Muscle of arm (tissue), 12 donors: ENCODE results near the gene RABIF. TPM values are rescaled to one million over a fixed set of nuclear protein-coding genes. Genes with fewer than 3 reads are reported as not detected.
A peak's percentile ranks its signal among the peaks of the same experiment; 100 is the strongest.

Experiments used
- DNase-seq: peaks from one replicate; pipeline ENCODE4 v3.0.0-alpha.2; 2013
- polyA plus RNA-seq, 12 donors: library from polyadenylated mRNA; unstranded; fragments of 120-200 nt; gene quantifications; one replicate each; pipeline ENCODE4 v1.2.1, GENCODE V29; 2013; ENCODE audit not compliant: insufficient read length in 12 of 12

Gene RABIF
- polyA plus RNA-seq, 12 donors = 6.7 to 8.5 (median 7.6) TPM; not detected in 2

GRCh38 chr1:202880961-202881460 lies 7.9 kb downstream of the RABIF start:
- no peak for DNase-seq

- DNase-seq = no peak
Measured at GRCh38 chr1:202880062-202880461, 8.9 kb downstream of the RABIF start.

- no peak for DNase-seq
Measured at GRCh38 chr1:202879128-202879527, 9.8 kb downstream of the RABIF start.

GRCh38 chr1:202873026-202873425 lies 15.9 kb downstream of the RABIF start:
- no peak for DNase-seq

- no peak for DNase-seq
Measured at GRCh38 chr1:202871367-202871766, 17.6 kb downstream of the RABIF start.

GRCh38 chr1:202862679-202863560 lies 26.0 kb downstream of the RABIF start:
- DNase-seq = no peak

GRCh38 chr1:202861420-202862132 lies 27.4 kb downstream of the RABIF start:
- peak; percentile 80 for DNase-seq

- peak; percentile 9 for DNase-seq
Measured at GRCh38 chr1:202860744-202861419, 28.1 kb downstream of the RABIF start.

- no peak for DNase-seq
Measured at GRCh38 chr1:202858789-202859414, 30.0 kb downstream of the RABIF start.

GRCh38 chr1:202858331-202858730 lies 30.6 kb downstream of the RABIF start:
- peak; percentile 13 for DNase-seq

GRCh38 chr1:202857136-202857610 lies 31.8 kb downstream of the RABIF start:
- DNase-seq = no peak

GRCh38 chr1:202856014-202856413 lies 32.9 kb downstream of the RABIF start:
- no peak for DNase-seq

- no peak for DNase-seq
Measured at GRCh38 chr1:202854787-202855186, 34.2 kb downstream of the RABIF start.

GRCh38 chr1:202852163-202852904 lies 36.6 kb downstream of the RABIF start:
- no peak for DNase-seq

- DNase-seq = peak; percentile 10
Measured at GRCh38 chr1:202850593-202851362, 38.2 kb downstream of the RABIF start.

GRCh38 chr1:202848191-202848542 lies 40.8 kb downstream of the RABIF start:
- DNase-seq = no peak

- no peak for DNase-seq
Measured at GRCh38 chr1:202844935-202845334, 44.0 kb downstream of the RABIF start.

GRCh38 chr1:202844259-202844658 lies 44.7 kb downstream of the RABIF start:
- DNase-seq = no peak

- no peak for DNase-seq
Measured at GRCh38 chr1:202843081-202843480, 45.9 kb downstream of the RABIF start.

GRCh38 chr1:202837746-202838262 lies 51.1 kb downstream of the RABIF start:
- no peak for DNase-seq
